ENCODE results near the gene WNT11.

The WNT11 gene

DNA sequence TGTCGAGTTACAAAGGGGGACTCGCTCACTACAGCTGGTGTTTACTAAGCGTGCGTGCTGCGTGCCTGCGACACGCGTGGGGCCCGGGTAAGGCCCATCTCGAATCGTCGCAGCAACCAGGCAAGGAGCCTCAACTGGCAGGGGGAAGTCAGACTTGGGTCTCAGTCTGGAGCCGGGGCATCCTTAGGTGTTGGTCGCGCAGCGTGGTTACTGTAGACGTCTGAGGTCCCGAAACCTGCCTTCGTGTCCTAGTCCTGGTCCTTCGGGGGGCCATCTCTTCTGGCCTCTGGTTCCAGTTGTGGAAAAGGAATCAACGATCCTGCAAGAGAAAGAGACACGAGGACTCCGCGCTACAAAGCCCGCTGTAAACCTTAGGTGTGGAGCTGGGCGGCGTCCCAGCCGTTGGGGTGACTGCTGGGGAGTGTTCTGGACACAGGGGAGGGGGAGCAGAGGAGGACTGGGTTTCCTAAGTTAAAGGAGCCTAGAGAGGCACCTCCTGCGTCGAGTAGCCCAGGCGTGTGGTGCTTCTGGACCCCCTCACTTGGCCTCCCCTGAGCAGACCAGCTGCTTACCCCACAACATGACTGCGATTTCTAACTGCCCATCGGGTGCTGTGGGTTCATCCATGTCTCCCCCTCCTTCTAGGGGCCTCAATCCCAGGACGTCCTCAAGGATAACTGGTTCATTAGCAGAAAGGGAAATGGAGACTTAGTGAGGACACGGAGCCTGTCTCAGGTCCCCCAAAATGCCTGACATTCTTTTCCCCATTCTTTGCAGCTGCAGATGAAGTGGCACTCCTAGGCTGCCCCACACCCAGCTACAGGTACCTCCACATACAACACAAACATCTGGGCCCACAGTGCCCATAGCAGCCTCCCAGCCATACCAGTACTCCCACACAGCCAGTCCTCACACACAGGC is 4.9 kb upstream of the WNT11 start:
- in situ Hi-C loops (cut with HindIII; ENCODE audit: low pct_unique_long_range_greater_than_20kb, low sequenced_read_pairs): no loop called here
- no peak for DNase-seq (ENCODE audit: low read depth in 1 of 2, low spot score in 1 of 2)

GRCh38 chr11:76209973-76210930 is 4.0 kb upstream of the WNT11 start:
- DNase-seq (ENCODE audit: low read depth in 1 of 2, low spot score in 1 of 2): peak; percentile 71 to 85
- no peak for TF ChIP-seq JUND (IDR thresholded peaks at IDR 0.05; ENCODE audit: low read depth)
- in situ Hi-C loops (cut with HindIII; ENCODE audit: low pct_unique_long_range_greater_than_20kb, low sequenced_read_pairs): no loop called here

More for the DNA sequence above, 4.9 kb upstream of the WNT11 start:
- TF ChIP-seq JUND (IDR thresholded peaks at IDR 0.05; ENCODE audit: low read depth): no peak

DNA sequence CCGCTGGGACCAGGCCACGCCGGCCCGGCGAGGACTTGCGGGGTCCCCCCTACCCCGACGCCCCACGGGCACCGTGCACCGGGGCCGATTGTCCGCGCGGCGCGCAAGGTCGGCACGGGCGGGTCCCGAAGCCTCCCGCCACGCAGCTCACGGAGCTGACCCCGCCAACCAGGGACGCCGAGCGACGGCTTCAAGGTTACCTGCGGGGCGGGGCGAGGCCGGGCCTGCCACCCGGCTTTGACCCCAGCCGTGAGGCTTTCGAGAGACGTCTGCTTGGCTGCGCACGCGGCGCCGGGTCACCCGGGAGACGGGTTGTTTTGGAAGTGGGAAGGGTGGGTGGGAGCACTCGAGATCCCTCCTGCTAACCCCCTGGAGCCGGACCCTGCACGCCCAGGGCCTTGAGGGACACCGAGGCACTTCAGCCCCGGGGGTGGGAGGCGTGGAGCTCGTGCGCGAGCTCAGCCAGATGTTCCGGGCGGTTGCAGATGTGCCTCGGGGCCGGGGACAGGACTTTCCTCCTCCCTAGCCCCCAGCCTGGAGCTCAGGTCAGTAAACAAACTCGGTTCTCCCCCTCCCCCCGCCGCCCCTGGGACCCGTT is 3.2 kb upstream of the WNT11 start:
- DNase-seq (ENCODE audit: low read depth in 1 of 2, low spot score in 1 of 2): peak in 1 of 2 experiments; percentile 29
- TF ChIP-seq JUND (IDR thresholded peaks at IDR 0.05; ENCODE audit: low read depth): no peak
- in situ Hi-C loops (cut with HindIII; ENCODE audit: low pct_unique_long_range_greater_than_20kb, low sequenced_read_pairs): no loop called here

- TF ChIP-seq JUND (IDR thresholded peaks at IDR 0.05; ENCODE audit: low read depth): no peak
- DNase-seq (ENCODE audit: low read depth in 1 of 2, low spot score in 1 of 2): peak; percentile 70 to 78
- in situ Hi-C loops (cut with HindIII; ENCODE audit: low pct_unique_long_range_greater_than_20kb, low sequenced_read_pairs): no loop called here
These were observed 2.4 kb upstream of the WNT11 start for GRCh38 chr11:76208438-76209374.

DNA sequence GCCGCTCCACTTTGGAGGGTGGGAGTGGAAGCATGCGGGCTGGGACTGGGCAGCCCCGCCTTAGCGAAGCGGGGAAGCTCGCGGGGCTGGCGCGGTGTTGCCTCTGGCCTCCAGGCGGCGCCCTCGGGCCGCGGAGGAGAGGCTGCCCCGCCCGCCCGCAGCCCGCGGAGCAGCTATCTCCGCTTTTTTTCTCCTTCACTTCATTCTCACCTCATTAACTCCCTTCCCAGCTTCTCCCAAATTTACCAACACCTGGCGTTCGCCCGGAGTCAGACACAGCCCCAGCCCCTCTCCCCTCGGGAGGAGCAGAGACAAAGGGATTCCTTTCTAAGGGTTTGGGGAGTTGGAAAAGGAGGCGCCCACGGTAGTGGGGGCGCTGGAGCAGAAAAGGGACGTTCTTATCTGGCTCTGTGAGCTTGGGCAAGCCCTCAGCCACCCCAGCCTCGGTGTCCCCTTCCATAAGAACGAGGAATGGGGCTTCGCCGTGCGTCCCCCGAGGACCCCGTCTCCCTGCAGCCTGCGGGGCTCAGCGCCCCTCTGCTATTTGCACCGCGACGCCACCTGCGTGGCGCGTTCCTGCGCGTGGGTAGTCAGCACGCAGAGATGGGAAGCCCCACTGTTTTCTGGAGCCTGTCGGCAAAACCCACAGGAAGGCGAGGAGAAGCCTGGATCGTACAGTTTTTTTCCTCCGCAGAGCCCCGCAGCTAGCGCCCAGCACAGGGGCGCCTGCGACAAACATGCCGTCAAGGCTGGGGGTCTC is 1.5 kb upstream of the WNT11 start:
- DNase-seq (ENCODE audit: low read depth in 1 of 2, low spot score in 1 of 2): peak; percentile 85 to 87
- in situ Hi-C loops (cut with HindIII; ENCODE audit: low pct_unique_long_range_greater_than_20kb, low sequenced_read_pairs): no loop called here
- no peak for TF ChIP-seq JUND (IDR thresholded peaks at IDR 0.05; ENCODE audit: low read depth)

GRCh38 chr11:76206077-76206326 is 300 bp downstream of the WNT11 start:
- no peak for DNase-seq (ENCODE audit: low read depth in 1 of 2, low spot score in 1 of 2)
- no peak for TF ChIP-seq JUND (IDR thresholded peaks at IDR 0.05; ENCODE audit: low read depth)
- in situ Hi-C loops (cut with HindIII; ENCODE audit: low pct_unique_long_range_greater_than_20kb, low sequenced_read_pairs): no loop called here

DNA sequence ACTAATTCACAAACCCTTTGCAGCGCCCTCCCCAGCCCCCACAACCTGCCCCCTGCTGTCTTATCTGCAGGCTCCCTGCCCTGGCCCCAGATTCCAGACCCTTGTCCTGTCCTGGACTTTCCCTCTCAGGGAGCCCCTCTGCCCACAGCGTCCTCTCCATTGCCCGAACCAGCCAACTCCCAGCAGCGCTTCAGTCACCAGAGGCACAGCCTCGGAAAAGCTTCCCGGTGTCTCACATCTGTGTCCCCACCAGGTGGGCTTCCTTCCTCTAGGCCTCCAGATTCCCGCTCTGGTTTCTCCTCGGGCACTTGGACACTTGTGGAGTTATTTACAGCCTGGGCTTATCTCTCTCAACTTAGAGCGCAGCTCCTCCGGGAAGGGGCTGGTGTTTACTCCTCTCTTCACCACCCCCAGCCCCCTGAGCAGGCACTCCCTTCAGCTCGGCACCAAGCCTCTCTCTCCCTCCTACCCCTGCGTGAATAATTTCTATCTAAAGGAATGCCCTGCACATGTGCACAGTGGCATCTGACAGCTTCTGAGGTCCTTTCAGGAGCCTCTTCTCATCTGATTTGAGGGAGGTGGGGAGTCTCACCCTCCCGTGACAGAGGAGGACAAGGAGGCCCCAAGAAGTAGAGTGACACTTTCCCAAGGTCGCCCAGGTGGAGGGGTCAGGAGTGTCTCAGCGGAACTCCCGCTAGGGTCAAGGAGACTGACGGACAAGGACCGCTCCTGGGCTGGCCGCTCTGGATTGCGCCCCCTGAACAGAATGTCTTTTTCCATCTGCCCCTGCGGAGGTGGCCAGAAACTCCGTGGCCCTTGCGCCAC is 838 bp downstream of the WNT11 start:
- in situ Hi-C loops (cut with HindIII; ENCODE audit: low pct_unique_long_range_greater_than_20kb, low sequenced_read_pairs): no loop called here
- no peak for TF ChIP-seq JUND (IDR thresholded peaks at IDR 0.05; ENCODE audit: low read depth)
- DNase-seq (ENCODE audit: low read depth in 1 of 2, low spot score in 1 of 2): no peak

GRCh38 chr11:76203937-76204336 is 2.4 kb downstream of the WNT11 start:
- in situ Hi-C loops (cut with HindIII; ENCODE audit: low pct_unique_long_range_greater_than_20kb, low sequenced_read_pairs): no loop called here
- no peak for TF ChIP-seq JUND (IDR thresholded peaks at IDR 0.05; ENCODE audit: low read depth)
- DNase-seq (ENCODE audit: low read depth in 1 of 2, low spot score in 1 of 2): no peak

- in situ Hi-C loops (cut with HindIII; ENCODE audit: low pct_unique_long_range_greater_than_20kb, low sequenced_read_pairs): no loop called here
- no peak for DNase-seq (ENCODE audit: low read depth in 1 of 2, low spot score in 1 of 2)
- no peak for TF ChIP-seq JUND (IDR thresholded peaks at IDR 0.05; ENCODE audit: low read depth)
These were observed 3.0 kb downstream of the WNT11 start for GRCh38 chr11:76203131-76203925.
